ENCODE results near the gene ZG16.

Gene ZG16

GRCh38 chr16:29831490-29831889, 53.4 kb downstream of the ZG16 start:
- no peak for DNase-seq

Measured in hematopoietic multipotent progenitor cell treated with erythropoietin and hydrocortisone succinate and interleukin-3 and kit ligand, for 6 days (in vitro differentiated cells).